GM21367 (cell line): ENCODE results near the gene AMIGO2.
"Not testable (repeated sequence)": the region's sequence is repeated elsewhere in the genome, so short reads cannot be mapped to it uniquely, and the experiment has no call there.

ENCODE experiments used
- ATAC-seq: cut with Tn5 transposase; IDR thresholded peaks from one replicate; pipeline ENCODE4 v1.9.1; 2021; ENCODE audit not compliant: unreplicated experiment

AMIGO2 gene

GRCh38 chr12:47079468-47079980 lies at the start of gene AMIGO2, which contains the start of gene PCED1B:
Gene AMIGO2, minus strand, starts transcription at chr12:47079959. Its CDS starts 957 bp downstream, at chr12:47079002.
Gene PCED1B, plus strand, starts transcription at chr12:47079621. Its CDS starts 155,443 bp downstream, at chr12:47235064.
- peak; percentile 51 for ATAC-seq

GRCh38 chr12:47126246-47126645 lies 46.5 kb upstream of the AMIGO2 start:
- no peak for ATAC-seq

GRCh38 chr12:47124451-47124850 lies 44.7 kb upstream of the AMIGO2 start:
- no peak for ATAC-seq

GRCh38 chr12:47123730-47124129 lies 44.0 kb upstream of the AMIGO2 start:
- ATAC-seq: no peak

GRCh38 chr12:47122602-47123001 lies 42.8 kb upstream of the AMIGO2 start:
- ATAC-seq: no peak

- ATAC-seq: no peak
These were observed 41.4 kb upstream of the AMIGO2 start for GRCh38 chr12:47121146-47121545.

GRCh38 chr12:47120736-47121135 lies 41.0 kb upstream of the AMIGO2 start:
- ATAC-seq: no peak

GRCh38 chr12:47117305-47117704 lies 37.5 kb upstream of the AMIGO2 start:
- not testable (repeated sequence) for ATAC-seq

GRCh38 chr12:47114481-47114892 lies 34.7 kb upstream of the AMIGO2 start:
- ATAC-seq: no peak

GRCh38 chr12:47112679-47113078 lies 32.9 kb upstream of the AMIGO2 start:
- no peak for ATAC-seq

GRCh38 chr12:47111854-47112253 lies 32.1 kb upstream of the AMIGO2 start:
- no peak for ATAC-seq

- no peak for ATAC-seq
These were observed 31.6 kb upstream of the AMIGO2 start for GRCh38 chr12:47111392-47111778.

GRCh38 chr12:47110718-47111391 lies 31.1 kb upstream of the AMIGO2 start:
- ATAC-seq: no peak

GRCh38 chr12:47110011-47110541 lies 30.3 kb upstream of the AMIGO2 start:
- ATAC-seq: no peak

GRCh38 chr12:47107926-47108325 lies 28.2 kb upstream of the AMIGO2 start:
- ATAC-seq: no peak

GRCh38 chr12:47107446-47107845 lies 27.7 kb upstream of the AMIGO2 start:
- no peak for ATAC-seq

GRCh38 chr12:47105914-47106674 lies 26.3 kb upstream of the AMIGO2 start:
- ATAC-seq: no peak

GRCh38 chr12:47102845-47103651 lies 23.3 kb upstream of the AMIGO2 start:
- ATAC-seq: no peak

GRCh38 chr12:47102406-47102805 lies 22.6 kb upstream of the AMIGO2 start:
- no peak for ATAC-seq

GRCh38 chr12:47100160-47100559 lies 20.4 kb upstream of the AMIGO2 start:
- no peak for ATAC-seq

GRCh38 chr12:47099610-47100009 lies 19.9 kb upstream of the AMIGO2 start:
- no peak for ATAC-seq
